ENCODE measurements around the gene NAA35.
"Not testable (repeated sequence)": the region's sequence is repeated elsewhere in the genome, so short reads cannot be mapped to it uniquely, and the experiment has no call there.

Gene NAA35

DNA sequence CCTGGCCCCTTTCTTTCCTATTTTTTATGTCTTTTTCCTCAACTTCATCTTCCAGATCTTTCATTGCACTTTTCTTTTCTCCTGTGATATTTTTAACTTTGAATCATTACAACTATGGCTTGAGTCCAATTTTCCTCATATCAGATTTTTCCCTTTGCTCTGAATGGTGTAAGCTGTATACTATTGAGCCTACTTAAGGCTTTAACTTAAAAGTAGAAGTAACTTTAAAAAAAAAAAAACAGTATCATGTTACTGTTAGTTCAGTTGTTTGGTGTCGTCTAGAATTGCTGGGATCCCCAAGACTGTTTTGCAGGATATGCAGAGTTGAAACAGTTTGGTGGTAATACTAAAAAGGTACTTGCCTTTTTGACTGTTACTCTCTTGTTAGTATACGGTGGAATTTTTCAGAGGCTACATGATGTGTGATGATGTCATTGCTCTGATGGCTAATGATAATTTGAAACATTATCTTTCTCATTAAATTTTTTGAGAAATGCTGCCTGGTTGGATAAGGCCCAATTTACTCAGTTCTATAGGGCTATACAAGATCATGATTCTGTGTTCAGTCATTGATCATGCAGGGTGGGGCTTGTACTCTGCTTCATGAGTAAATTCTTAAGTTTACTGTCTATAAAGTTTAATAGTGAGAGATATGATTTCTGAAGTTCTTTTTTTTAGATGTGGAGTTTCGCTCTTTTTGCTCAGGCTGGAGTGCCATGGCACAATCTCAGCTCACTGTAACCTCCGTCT is 8.8 kb downstream of the NAA35 start:
- DNase-seq, result no peak

DNA sequence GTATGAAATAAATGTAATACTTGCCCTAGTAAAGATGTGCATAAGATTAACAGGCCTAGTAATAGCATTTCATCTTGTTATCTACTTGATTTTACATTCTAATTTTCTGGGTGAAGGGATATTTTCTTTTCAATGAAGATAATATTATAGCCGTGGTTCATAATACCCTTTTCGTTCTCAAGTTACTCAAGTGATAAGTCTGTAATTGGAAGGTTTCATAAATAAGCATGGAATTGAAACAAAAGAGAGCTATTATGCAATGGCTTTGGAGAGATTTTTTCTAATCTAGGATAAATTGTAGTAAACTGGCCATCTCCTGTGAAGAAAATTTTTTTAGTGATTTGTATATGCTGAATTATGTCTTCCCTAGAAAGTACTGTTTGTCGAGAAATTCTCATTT is 19.0 kb downstream of the NAA35 start:
- no peak for DNase-seq

DNA sequence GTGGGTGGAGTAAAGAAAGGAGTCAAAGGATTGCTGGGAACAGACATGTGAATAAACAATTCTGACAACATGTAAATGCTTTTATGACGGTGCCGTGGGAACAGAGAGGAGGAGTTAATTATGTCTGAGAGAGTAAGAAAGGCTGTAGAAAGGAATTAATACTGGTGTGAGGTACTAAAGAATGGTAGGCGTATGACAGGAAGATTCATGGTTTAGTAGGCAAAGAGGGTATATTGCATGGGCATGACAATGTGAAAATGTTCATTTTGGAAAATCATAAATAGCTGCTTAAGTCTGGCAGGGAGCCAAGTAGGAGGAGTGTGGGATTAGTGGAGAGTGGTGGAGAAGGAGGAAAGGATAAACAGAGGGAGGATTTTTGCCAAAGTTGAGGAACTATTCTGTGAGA is 19.7 kb downstream of the NAA35 start:
- DNase-seq, result no peak

DNA sequence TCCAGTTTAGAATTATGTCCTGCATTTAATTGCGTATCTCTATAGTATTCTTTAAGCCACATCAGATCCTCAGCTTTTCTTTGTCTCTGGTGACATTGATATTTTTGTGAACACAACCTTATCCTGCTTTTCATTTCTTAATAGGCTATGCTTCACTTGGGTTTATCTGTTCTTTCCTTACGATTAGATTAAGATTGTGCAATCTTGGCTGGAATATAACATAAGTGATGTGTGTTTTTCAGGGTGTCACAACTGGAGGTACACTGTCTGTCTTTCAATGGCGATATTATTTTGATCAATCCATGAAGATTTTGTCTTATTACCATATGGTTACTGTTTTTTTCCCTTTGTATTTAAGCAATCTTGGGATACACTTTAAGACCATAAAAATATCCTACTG is 23.6 kb downstream of the NAA35 start:
- no peak for DNase-seq

DNA sequence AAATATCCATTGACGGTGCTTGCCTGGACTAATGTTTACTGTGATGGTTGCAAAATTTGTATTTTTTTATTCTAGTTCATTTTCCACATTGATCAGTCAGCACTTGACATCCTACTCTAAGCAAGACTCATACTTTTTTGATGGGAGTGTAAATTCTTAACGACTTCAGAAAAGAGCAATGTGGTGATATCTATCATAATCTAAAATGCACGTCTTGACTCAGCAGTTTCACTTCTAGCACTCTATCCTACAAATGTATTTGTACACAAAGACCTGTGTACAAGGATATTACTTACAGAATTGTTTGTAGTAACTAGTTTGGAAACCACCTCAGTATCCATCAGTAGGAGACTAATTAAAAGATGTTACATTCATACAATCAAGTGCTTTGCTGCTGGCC is 24.0 kb downstream of the NAA35 start:
- DNase-seq, result no peak

DNA sequence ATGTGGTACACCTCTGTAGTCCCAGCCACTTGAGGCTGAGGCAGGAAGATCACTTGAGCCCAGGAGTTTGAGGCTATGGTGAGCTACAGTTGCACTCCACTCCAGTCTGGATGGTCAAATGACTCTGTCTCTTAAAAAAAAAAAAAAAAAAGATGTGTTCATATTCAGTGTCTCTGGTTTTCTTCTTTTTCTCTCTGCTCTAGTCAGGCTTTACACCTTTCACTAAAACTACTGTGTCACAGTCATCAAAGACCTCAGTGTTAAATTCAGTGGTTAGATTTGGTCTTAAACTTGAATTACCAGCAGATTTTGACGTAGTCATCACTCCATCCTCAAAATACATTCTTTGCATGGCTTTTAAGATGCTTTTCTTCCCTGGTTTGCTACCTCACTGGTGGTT is 28.8 kb downstream of the NAA35 start:
- no peak for DNase-seq

DNA sequence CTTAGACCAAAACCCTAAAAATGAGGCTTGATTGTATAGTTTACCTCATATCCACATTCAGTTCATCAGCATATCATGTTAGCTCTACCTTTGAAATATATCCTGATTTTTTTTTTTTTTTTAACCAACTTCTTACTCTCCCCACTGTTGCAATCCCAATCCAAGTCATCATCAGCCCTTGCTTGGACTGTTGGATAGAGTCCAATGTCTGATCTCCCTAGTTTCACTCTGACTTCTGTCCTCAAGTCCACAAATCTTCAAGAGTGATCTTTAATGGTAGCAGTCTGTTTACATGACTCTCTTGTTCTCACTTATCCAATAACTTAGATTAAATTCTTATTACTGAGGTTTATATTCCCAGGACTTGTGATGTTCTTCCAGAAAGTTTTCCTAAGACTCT is 30.8 kb downstream of the NAA35 start:
- DNase-seq, result no peak

DNA sequence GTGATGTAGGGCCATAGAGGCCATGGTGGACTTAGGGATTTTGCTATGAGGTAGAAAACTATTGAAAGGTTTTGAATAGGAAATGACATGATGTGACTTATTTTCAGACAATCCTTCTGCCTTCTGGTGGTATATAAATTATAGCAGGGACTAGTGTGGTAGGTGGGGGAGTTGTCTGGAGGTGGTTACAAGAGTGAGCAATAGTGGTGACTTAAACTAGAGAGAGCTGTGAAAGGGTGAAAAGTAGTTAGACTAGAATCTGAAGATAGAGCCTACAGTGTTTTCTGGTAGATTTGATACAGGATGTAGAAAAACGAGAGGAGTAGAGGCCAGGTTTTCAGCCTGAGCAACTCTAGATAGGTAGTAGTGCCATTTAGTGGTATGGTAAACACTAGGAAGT is 32.3 kb downstream of the NAA35 start:
- DNase-seq, result no peak

DNA sequence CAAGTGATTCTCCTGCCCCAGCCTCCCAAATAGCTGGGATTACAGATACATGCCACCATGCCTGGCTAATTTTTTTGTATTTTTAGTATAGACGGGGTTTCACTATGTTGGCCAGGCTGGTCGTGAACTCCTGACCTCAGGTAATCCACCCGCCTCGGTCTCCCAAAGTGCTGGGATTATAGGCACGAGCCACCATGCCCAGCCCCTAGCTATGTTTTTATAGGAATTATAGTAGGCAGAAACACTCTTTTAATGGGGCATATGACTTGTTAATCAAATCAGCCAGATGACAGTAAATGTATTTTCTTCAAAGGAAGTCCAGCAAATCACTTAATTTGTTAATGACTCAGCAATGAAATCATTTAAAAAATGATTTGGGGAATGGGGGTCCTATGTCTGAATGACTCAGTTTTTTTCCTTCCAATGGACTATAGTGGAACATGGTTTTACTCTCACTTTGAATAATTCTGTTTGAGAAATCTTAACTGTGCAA is 33.2 kb downstream of the NAA35 start:
- not testable (repeated sequence) for DNase-seq

DNA sequence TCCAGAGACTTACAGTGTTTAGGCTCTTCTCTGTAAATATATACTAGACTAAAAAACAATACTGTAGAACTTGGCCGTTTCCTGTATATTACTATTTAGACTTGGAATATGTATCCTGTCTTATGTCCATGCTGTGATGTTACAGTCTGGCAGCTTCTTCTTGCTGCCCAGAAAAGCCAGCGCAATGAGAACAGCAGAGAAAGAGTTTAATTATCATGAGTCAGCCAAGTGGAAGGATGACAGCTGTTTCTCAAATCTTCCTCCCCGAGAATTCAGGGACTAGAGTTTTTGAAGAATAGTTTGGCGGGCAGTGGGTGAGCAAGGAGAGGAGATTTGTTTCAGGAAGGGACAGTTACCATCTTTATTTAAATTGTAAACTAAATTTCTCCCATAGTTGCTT is 37.5 kb downstream of the NAA35 start:
- no peak for DNase-seq

DNA sequence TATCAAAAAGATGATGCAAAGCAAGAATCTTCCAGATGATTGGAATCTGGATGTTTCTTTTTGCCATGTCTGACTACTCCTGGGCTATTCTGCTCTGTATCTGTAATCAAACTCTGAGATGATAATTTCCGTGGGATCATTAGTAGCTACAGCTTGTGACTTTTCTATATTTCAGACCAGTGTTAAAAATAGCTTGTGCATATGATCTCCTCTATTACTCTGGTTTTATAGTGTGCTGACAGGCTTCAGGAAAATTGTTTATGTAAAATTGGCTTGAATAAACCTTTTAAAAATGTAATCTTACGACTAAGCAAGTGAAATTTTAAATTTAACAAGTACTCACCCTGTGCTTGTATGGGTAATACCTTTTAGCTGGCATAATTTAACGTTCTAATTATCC is 40.4 kb downstream of the NAA35 start:
- no peak for DNase-seq

DNA sequence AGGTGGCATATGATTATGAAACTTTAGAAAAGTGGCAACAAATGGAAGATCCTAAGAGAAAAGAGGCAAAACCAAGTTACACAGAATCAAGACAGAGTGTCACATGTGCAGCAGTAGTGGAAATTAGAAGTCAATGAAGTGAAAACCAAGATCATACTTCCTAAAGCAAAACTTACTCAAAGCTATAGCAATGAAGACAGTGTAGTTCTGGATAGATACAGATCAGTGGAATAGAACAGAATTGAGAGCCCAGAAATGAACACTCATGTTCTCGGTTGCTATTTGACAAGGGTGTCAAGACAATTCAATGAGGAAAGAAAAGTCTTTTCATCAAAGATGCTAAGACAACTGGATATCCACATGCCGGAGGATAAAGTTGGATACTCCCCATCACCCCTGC is 43.5 kb downstream of the NAA35 start:
- DNase-seq, result no peak

DNA sequence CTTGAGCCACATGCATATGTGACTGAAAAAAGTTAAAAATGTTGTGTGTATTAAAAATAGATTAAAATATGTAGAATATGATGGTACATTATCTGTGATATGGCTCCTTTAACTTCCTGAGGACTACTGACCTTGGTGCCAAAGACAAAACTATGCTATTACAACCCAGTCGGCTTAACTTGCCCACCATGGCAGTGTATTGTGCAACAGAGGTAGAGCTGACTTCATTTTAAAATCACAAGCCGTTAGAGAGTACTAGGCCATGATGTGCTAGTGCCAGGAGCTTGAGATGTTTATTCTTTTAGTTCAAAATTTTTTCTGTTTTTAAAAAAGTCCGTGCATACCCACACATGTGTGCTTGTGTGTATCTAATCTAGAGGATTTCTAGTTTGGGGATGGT is 46.3 kb downstream of the NAA35 start:
- no peak for DNase-seq

DNA sequence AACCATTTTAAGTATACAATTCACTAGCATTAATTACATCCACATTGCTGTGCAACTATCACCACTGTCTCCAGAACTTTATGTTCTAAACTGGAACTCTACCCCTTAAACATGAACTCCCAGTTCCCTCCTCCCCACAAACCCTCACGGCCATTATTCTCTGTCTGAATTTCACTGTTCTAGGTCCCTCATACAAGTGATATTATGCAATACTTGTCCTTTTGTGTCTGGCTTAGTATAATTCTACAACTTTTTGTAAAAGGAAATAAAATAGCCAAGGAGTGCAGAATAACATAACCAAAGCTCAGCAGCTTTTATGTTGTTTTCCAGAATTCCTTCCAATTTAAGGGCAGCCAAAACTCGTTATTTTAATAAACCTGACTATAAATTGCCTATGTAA is 53.2 kb downstream of the NAA35 start:
- no peak for DNase-seq

DNA sequence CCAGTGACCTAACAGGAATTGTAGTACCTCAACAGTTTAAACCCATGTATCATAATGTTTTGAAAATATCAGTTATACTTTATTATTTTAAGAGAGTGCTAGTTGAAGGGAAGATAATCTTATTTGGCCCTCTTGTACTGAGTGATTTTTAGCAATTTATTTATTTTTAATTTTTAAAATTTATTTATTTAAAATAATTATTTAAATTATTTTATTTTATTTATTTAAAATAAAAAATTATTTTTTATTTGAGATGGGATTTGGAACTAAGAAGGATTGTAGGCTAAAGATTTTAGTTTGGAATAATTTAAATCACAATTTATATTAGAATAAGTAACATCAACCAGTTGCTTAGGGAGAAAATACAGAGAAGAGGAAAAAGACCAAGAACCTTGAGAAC is 54.2 kb downstream of the NAA35 start:
- DNase-seq, result no peak

DNA sequence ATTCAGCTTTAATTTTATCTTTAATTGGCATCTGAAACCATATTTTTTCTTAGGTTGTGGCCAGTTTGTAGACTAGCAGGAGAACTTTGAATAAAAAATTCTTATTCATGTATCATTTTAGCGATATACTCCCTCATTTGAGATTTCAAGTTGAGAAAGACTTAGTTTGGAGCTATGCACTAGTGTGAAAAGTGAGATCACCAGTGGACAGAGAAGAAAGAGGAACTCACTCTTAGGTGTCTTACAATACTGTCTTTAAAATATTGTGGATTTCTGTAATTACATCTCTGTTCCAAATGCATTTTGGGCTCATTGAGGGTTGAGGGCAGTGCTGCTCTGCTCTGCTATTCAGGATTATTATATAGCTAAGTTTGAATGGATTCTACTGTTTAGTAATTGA is 54.7 kb downstream of the NAA35 start:
- no peak for DNase-seq

DNA sequence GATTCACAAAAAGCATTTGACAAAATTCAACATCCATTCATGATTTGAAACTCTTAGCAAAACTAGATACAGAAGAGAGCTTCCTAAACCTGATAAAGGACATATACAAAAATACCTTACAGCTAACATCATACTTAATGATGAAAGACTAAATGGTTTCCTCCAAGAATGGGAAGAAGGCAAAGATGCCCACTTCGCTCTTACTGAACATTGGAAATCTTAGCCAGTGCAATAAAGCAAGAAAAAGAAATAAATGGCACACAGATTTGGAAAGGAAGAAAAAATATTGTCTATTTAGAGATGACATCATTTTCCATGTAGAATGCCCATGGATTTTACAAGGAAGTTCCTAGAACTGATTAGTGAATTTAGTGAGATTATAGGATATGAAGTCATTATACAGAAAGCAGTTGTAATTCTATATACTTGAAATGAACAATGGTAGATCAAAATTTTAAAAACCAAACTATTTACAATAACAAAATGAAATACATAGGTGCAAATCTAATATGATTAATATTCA is 64.4 kb downstream of the NAA35 start:
- DNase-seq, result no peak

DNA sequence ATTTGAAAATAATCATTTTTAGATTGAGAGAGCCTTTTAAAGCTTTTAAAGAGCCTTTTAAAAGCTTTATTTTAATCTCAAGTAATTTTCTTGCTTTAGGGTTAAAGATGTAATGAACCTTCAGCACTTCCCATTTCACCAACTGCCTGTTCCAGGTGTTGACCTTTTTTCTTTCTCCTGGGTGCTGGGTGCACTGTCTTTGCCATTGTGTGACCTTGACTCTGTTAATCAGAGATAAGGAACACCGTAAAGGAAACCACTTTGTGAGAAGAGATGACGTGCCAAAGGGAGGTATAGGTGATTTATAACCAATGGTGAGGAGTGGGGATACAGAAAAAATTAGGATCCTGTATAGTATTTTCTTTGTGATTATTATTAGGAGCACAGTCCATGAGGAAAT is 68.2 kb downstream of the NAA35 start:
- no peak for DNase-seq

DNA sequence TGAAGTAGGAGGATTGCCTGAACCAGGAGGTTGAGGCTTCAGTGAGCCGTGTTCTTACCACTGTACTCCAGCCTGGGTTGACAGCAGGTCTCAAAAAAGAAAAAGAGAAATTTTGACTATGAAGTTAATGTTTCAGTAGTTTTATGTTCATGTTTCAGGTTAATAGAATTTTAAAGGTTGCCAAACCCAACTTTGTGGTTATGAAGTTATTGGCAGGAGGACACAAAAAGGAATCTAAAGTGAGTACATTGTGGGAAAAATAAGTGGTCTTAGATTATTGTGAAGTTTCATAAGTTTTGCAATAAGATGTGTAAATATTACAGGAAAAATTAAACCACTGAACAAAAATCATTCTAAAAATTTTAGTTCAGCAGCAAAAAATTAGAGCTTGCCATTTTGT is 79.8 kb downstream of the NAA35 start:
- DNase-seq, result no peak

DNA sequence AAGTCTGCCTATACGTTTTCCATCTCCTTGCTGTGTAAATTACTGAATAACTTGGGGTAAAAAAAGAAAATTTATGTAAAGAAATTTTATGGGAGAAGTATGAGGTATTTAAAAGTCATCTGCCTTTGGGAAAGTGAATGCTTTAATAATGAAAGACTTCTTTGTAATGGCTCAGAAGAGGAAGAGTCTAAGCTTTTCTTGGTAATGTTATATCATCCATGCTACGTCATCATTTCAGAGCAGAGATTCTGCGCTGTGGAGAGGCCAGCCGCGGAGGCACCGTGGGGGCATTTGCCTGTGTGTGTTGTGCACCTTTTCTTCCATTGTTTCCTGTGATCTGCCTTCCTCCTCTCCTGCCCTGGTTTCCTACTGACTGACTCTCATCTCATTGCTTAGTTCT is 80.2 kb downstream of the NAA35 start:
- DNase-seq, result no peak

DNA sequence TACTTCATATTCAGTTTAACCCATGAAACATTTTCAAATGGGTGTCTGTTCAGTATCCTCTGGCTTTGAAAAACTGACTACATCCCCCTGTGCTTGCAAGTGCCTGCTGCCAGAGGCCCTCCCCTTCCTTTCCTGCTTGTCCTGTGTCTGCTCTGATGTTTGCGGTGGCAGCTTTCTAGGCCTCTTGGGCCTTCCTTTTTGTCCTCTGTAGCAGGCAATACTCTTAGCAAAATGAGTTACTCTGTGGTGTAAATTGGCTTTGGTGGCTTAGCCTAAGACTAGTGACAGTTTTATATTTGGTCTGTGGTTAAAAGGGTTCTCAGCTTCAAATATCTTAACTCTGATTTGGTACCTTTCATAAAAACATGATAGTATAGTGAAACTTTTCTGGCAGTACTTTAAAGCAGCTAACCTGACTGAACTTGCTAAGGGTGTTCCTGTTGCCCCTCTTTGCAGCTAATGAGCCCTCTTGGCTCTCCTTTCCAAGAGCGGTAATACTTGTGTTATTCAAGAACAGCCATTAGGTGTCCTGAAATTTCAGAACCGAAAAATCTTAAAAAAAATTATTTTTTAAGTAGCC is 81.8 kb downstream of the NAA35 start:
- DNase-seq, result no peak

DNA sequence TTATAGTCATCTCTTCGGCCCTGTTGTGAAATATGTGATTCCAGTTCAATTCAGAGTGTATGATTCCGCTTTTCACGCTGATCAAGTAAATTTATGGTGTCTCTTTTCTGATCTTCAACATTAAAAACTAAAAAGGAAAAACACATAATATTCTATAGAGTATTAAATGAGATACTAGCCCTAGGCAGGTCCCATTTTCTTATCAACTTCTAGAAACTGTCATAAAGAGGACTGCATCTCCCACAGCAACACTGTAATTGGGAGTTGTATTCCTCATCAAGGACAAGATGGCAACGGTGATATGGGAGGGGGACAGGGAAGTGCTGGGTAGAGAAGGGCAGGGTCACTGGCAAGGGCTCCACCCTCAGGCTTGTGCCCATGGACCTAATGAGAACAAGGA is 86.8 kb downstream of the NAA35 start:
- no peak for DNase-seq

DNA sequence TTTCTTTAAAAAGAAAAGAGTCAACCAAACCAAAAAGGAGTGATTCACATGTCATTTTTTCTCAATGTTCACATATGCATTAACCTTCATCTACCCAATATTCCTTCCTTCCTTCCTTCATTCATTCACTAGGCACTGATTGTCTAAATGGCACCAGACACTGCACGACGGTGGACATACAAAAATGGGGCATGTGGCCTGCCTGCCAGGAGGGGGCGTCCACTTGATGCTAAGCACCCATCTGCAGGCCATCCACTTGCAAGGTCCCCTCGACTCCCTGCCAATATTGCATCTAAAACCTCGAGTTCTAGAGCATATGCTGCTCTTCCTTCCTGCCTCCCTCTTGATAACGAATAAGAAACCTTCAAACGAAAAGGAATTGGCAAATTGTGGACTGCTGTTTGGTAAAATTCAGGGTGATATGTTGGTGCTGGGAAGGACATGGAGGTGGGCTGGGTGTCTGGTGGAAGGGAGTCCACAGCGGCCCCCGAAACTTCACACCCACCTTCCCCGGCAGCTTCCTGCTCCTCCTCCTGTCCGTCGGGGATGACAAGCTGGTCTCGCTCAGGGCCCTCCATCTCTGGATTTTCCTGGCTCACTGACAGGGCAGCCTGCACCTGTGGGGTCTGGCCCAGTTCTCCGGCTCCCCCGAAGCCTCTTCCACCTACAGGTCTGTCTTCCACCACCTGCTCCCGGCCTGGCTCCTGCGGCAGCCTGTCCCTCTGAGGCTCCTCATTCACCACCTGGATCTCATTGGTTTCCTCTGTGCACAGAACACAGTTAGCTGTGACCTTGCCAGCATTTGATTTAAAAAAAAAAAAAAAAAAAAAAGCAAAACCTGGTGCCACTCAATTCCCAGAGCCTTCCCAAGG is 94.2 kb downstream of the NAA35 start:
- peak; percentile 15 for DNase-seq

Measured in stimulated activated CD4-positive, alpha-beta T cell treated with anti-CD3 and anti-CD28 coated beads, Interleukin-15, amount 100 ng/mL, for 24 hours (primary cell).